Measurements from ENCODE around the gene MMP25.

DNA sequence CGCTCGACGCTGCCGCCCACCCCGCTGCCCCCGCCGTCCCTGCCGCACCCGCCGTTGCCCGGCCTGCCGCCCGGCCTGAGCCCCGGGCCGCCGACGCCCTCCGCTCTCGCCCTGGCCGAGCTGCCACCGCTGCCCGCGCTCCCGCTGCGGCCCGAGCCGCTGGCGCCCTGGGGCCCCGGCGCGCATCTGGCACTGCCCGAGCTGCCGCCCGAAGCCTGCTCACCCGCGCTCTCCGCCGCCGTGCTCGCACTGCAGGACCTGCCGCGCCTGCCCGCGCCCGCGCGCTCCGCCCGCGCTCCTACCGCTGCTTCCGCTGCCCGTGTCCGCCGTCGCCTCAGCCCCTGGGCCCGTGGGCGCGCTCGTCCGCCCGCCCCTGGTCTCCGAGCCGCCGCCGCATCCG, 42.0 kb upstream of the MMP25 start:
- TF ChIP-seq, protein P1, sequence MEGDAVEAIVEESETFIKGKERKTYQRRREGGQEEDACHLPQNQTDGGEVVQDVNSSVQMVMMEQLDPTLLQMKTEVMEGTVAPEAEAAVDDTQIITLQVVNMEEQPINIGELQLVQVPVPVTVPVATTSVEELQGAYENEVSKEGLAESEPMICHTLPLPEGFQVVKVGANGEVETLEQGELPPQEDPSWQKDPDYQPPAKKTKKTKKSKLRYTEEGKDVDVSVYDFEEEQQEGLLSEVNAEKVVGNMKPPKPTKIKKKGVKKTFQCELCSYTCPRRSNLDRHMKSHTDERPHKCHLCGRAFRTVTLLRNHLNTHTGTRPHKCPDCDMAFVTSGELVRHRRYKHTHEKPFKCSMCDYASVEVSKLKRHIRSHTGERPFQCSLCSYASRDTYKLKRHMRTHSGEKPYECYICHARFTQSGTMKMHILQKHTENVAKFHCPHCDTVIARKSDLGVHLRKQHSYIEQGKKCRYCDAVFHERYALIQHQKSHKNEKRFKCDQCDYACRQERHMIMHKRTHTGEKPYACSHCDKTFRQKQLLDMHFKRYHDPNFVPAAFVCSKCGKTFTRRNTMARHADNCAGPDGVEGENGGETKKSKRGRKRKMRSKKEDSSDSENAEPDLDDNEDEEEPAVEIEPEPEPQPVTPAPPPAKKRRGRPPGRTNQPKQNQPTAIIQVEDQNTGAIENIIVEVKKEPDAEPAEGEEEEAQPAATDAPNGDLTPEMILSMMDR (IDR thresholded peaks at IDR 0.05), result no peak
- TF ChIP-seq EZH2 (IDR thresholded peaks at IDR 0.05; ENCODE audit: borderline replicate concordance, insufficient read depth, low read depth, low read length, poor library complexity, severe bottlenecking), result no peak
